D721Med (cell line): Measurements from ENCODE around the gene HIP1.
"Not testable (repeated sequence)": the region's sequence is repeated elsewhere in the genome, so short reads cannot be mapped to it uniquely, and the experiment has no call there.

Experiments used
- DNase-seq: peaks from one replicate; pipeline ENCODE4 v3.0.0; 2011; ENCODE audit warnings: low spot score; ENCODE audit not compliant: insufficient read length
- FAIRE-seq: peaks from 2 replicates; lab custom pipeline; 2011; peaks lifted over from hg19 to GRCh38; lab: Jason Lieb, UNC
- TF ChIP-seq, protein P1 (sequence below): IDR thresholded peaks from 2 replicates; pipeline ENCODE4 v1.5.1; 2012; ENCODE audit warnings: mild to moderate bottlenecking, control low read depth; ENCODE audit not compliant: insufficient read depth; ENCODE audit errors: missing control alignments

Gene HIP1

DNA sequence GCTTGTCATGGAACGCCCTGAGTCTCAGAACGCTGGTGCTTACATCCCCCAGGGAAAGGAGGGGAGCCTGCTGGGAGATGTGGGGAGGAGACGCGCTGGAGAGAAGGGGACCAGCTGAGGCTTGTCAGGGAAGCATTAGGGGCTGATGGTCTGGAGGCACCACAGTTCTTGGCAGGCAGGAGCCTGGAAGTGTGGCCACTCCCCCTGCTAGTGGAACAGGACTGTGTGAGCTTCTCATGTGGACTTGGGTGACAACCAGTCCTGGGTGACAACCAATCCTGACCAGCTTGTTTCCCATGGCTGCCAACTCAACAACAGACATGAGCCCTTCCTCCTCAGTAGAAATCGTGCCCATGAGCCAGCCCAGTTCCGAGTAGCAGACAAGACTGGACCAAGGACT, 158.8 kb downstream of the HIP1 start:
- FAIRE-seq (no peak), DNase-seq (no peak)
- TF ChIP-seq, protein P1, sequence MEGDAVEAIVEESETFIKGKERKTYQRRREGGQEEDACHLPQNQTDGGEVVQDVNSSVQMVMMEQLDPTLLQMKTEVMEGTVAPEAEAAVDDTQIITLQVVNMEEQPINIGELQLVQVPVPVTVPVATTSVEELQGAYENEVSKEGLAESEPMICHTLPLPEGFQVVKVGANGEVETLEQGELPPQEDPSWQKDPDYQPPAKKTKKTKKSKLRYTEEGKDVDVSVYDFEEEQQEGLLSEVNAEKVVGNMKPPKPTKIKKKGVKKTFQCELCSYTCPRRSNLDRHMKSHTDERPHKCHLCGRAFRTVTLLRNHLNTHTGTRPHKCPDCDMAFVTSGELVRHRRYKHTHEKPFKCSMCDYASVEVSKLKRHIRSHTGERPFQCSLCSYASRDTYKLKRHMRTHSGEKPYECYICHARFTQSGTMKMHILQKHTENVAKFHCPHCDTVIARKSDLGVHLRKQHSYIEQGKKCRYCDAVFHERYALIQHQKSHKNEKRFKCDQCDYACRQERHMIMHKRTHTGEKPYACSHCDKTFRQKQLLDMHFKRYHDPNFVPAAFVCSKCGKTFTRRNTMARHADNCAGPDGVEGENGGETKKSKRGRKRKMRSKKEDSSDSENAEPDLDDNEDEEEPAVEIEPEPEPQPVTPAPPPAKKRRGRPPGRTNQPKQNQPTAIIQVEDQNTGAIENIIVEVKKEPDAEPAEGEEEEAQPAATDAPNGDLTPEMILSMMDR: no peak

DNA sequence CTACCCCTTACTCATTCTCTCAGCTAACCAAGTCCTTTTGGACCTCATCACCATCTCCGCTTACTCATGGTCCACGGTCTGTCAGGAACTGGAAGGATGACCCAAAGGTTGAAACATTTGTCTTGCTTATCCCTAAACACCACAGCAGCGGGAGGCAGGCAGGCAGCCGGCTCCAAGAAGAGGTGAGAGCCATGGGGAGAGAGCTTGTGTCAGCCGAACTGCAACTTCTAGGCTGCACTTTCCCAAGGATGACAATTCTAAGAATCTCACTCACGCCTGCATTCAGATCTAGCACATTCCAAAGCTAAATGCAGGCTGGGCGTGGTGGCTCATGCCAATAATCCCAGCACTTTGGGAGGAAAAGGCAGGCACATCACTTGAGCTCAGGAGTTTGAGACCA, 160.7 kb downstream of the HIP1 start:
- TF ChIP-seq, protein P1: no peak
- FAIRE-seq: no peak
- no peak for DNase-seq

DNA sequence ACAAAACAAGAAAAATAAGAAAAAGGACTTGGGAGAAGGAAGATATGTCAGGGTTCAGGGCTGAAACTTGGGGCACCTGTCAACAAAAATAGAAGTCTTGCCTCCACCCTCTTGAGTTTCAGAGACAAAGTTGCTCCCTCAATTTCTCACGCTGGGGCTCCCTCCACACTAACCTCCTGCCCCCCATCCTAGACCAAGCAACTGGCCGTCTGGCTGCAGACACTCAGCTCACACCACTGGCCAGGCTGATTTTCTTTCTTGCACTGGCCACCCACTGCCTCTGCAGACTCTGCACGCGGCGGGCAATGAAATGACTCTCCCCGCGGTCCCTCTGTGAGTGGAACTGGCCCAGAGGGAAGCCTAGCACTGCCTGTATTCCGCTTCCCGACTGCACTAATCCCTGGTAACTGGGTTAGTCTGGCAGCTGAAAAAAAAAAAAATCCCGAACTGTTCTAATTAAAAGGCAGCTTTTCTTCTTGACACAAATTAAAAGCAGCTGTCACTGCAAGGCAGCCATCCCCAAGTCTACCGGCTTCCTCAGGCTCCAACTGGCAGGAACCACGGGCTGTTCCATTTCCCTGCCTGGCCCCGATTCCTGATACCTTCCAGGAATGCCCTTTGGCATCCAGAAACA, 163.1 kb downstream of the HIP1 start:
- DNase-seq: peak; percentile 75
- FAIRE-seq: no peak
- TF ChIP-seq, protein P1: no peak

DNA sequence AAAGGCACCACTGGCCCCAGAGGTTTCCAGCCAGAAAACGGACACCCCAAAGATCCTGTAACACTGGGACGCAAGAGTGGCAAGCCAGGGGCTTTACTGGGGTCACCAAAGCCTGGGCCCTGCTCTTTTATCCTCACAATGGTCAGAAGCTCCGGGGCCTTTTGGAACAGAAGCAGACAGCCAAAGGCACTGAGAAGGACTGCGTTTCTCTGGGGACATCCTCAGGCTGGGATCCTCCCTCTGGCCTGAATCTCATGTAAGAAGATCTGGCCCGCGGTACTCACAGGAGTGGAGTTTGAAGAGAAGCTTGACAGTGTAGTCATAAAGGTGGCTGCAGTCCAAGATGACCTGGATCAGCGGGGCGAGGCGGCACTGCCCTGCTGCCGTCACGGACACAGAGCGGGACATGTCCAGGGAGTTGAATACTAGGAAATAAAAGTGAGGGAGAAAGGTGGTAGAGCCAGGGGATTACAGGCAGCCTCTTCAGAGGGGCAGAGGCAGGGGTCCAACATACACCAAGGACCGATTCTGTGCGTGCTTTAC, 165.2 kb downstream of the HIP1 start:
- TF ChIP-seq, protein P1: no peak
- DNase-seq: no peak
- FAIRE-seq: no peak

DNA sequence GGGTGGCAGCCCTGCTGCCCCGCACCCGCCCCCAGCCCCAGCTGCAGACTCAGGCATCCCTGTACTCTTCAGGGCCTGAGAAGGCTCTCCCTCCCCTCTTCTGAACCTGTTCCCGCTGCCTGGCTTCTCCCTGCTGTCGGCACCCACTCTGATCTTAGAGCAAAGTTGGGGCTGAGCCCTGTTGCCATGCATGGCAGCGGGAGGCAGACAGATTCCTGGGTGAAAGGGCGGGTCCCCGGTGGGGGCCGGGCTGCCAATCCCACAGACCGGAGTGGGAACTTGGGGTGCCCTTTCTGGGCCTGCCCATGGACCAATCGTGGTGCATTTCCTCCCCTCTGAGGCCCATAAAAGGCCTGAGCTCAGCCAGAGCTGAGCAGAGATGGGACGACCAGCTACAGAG, 165.9 kb downstream of the HIP1 start:
- FAIRE-seq (no peak), DNase-seq (no peak)
- TF ChIP-seq, protein P1: no peak

DNA sequence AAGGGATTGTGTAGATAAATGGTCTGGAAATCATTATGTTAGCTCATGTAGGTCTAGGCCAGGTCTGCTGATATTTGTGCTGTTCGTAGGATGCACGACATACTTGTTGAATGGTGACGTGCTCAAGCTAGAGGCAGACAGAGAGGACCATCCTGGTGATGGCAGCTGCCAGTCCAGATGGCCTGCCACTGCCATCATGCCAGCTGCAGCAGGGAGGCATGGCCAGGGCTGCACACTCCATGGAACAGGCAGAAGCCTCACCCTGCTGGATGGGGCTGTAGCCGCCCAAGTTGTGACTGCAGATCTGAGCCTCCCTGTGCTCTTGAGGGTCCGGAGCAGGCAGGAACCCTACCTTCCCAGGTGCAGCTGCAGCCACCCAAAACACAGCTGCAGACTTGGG, 166.3 kb downstream of the HIP1 start:
- TF ChIP-seq, protein P1: no peak
- DNase-seq (no peak), FAIRE-seq (no peak)

DNA sequence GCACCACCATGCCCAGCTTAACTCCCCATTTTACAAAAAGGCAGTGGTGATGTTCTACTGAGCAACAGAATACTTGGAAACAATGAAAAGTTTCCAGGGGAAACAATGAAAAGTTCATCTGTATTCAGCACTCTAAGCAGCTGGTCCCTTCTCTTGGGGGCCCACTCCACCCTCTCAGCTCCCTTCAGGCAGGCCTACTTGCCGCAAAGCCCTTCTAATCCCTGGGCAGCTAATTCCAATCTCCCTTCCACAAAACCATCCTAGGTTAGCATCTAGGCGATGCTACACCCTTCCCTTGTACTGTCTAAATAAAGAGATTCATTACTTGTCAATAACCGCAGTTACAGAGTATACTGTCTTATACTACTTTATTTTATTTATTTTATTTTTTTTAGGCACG, 167.5 kb downstream of the HIP1 start:
- peak; percentile 86 for DNase-seq
- peak; percentile 85 for FAIRE-seq
- TF ChIP-seq, protein P1: no peak

DNA sequence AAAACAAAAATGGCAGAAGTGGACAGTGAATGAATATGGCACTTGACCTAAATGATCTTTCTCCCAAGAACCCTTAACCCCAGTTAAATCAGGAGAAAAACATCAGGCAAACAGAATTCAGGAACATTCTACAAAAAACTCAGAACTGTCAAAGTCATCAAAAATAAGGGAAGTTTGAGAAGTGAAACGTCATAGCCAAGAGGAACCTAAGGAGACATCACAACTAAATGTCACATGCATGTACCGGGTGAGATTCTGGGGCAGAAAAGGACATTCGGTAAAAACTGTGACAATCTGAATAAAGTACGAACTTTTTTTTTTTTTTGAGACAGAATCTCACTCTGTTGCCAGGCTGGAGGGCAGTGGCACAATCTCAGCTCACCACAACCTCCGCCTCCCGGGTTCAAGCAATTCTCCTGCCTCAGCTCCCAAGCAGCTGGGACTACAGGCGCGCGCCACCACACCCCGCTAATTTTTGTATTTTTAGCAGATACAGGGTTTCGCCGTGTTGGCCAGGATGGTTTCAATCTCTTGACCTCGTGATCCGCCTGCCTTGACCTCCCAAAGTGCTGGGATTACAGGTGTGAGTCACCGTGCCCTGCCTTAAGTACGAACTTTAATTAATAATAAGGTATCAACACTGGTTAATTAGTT, 169.0 kb downstream of the HIP1 start:
- FAIRE-seq: not testable (repeated sequence)

More for the DNA sequence above, 169.0 kb downstream of the HIP1 start:
- DNase-seq: not testable (repeated sequence)
